ENCODE results near the gene TLN1.

The TLN1 gene

DNA sequence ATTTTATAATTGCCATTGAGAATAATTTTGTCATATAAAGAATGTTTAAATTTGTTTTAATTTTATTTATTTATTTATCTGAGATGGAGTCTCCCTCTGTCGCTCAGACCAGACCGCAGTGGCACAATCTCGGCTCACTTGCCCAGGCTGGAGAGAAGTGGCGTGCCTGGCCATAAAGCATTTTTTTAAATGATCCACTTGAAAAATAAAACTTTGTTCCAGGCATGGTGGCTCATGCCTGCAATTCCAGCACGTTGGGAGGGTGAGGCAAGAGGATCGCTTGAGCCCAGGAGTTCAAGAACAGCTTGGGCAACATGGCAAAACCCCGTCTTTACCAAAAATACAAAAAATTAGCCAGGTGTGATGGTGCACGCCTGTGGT, 79.2 kb downstream of the TLN1 start:
- FAIRE-seq, result no peak
- DNase-seq (ENCODE audit: insufficient read length, low spot score), result no peak

DNA sequence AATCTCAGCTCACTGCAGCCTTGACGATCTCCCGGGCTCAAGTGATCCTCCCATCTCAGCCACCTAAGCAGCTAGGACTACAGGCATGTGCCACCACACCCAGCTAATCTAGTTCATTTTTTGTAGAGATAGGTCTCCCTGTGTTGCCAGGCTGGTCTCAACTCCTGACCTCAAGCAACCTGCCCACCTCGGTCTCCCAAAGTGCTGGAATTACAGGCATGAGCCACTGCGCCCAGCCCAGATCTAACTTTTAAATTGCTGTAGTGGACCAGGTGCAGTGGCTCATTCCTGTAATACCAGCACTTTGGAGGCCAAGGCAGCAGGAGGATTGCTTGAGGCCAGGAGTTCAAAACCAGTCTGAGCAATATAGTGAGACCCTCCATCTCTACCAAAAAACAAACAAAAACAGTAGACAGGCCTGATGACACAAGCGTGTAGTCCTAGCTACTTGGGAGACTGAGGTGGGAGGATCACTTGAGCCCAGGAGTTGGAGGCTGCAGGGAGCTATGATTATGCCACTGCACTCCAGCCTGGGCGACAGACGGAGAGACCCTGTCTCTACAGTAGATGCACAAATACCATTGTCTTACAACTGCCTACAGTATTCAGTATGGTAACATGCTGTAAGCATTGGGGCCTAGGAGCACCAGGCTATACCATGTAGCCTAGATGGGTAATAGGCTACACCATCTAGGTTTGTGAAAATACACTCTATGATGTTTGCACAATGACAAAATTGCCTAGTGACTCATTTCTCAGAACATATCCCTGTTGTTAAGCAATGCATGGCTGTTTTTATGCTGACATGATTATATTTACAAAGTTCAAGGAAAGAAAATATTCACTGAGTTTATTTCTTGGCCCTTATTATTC, 79.8 kb downstream of the TLN1 start:
- FAIRE-seq (no peak), DNase-seq (ENCODE audit: insufficient read length, low spot score) (no peak)
- TF ChIP-seq, protein P1, sequence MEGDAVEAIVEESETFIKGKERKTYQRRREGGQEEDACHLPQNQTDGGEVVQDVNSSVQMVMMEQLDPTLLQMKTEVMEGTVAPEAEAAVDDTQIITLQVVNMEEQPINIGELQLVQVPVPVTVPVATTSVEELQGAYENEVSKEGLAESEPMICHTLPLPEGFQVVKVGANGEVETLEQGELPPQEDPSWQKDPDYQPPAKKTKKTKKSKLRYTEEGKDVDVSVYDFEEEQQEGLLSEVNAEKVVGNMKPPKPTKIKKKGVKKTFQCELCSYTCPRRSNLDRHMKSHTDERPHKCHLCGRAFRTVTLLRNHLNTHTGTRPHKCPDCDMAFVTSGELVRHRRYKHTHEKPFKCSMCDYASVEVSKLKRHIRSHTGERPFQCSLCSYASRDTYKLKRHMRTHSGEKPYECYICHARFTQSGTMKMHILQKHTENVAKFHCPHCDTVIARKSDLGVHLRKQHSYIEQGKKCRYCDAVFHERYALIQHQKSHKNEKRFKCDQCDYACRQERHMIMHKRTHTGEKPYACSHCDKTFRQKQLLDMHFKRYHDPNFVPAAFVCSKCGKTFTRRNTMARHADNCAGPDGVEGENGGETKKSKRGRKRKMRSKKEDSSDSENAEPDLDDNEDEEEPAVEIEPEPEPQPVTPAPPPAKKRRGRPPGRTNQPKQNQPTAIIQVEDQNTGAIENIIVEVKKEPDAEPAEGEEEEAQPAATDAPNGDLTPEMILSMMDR (IDR thresholded peaks at IDR 0.05; ENCODE audit: insufficient read depth, missing control alignments), result no peak

More for the DNA sequence above, 79.2 kb downstream of the TLN1 start:
- TF ChIP-seq, protein P1 (IDR thresholded peaks at IDR 0.05; ENCODE audit: insufficient read depth, missing control alignments), result no peak

DNA sequence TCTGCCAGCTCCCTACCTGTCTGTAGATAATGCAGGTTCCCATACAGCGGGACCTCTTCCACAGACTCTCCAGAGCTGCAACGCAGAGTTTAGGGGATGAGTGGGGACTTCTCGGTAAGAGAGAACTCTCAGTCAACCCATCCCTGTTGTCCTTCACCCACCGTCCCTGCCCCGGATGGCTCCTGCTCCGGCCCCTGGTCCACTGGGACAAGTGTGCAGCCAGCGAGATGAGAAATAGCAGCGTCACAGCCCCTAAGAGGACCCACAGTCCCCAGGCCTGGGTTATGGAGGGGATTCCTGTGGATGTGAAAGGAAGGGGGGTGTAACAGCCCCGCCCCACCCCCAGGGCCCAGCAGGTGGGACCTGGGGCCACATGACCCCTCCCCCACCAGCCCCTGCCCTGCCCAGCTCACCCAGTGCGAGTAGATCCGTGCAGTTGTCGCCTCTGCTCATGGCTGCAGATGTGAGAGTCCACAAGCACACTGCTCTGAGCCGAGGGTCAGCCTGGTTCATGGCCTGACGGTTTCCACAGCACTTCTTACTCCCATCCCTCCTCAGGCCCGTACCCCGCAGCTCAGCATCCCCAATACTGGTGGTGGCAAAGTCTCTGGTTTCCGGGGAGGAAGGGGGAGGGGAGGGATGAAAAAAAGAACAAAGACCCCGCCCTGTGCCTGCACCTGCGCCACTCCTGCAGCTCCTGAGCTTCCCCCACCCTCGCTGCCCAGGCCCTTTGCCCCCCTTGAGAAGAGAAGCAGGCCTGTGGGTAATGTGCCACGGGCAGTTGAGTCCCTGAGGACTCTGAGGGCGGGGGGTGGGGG, 81.4 kb downstream of the TLN1 start, which contains the start of gene SIT1:
TSS of gene SIT1 (minus strand) at position 591 of the 818 bp plus-strand sequence. CDS start at position 513, 78 bp downstream.
- TF ChIP-seq, protein P1 (IDR thresholded peaks at IDR 0.05; ENCODE audit: insufficient read depth, missing control alignments), result no peak
- FAIRE-seq (no peak), DNase-seq (ENCODE audit: insufficient read length, low spot score) (peak; percentile 12)

DNA sequence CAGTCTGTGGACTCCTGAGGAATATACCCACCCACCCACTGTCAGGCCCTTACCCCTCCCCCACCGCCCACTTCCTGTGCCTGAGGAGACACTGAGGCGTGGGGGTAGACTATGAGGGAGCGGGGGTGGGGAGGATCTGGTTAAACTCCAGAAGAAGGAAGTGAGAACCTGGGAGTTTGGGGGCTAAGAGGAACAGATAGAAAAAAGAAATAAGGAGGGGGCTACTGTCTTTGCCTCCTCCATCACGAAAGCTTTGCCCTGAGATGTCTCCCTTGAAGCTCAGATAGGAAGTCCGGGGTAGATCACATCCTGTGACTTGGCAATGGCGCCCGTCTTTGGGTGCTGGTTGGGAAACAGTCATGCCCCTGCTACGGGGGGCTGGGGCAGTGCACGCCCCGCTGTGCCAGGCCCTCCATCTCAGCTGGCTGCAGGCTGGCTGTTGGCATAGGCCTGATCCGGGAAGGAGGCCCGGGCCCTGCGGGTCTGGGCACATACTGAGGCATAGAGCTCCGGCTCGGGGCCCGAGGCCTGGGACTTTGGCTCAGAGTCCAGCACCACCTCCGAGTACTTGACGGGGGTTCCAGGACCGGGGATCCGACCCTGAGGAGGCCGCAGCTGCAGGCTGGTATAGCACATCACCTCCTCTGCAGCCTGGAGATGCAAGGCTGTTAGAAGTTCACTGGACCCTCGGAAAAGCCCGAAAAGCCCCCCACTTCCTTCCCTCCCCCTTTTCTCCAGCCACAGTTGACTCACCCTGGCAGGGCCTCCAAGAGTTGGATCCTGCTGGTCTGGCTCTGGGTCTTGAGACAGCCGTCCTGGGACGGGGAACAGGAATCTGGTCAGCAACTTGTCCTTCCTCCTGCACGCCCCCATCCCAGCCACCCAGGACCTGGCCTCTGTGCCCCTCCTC, 82.3 kb downstream of the TLN1 start:
- FAIRE-seq, result no peak
- peak; percentile 5 for DNase-seq (ENCODE audit: insufficient read length, low spot score)
- TF ChIP-seq, protein P1 (IDR thresholded peaks at IDR 0.05; ENCODE audit: insufficient read depth, missing control alignments), result no peak
